ENCODE results near the gene SYTL5. TPM values are rescaled to one million over a fixed set of nuclear protein-coding genes. Genes with fewer than 3 reads are reported as not detected.
A peak's percentile ranks its signal among the peaks of the same experiment; 100 is the strongest.

The SYTL5 gene
- polyA plus RNA-seq, 12 donors: 0.09 to 0.40 (median 0.22) TPM; not detected in 2

DNA sequence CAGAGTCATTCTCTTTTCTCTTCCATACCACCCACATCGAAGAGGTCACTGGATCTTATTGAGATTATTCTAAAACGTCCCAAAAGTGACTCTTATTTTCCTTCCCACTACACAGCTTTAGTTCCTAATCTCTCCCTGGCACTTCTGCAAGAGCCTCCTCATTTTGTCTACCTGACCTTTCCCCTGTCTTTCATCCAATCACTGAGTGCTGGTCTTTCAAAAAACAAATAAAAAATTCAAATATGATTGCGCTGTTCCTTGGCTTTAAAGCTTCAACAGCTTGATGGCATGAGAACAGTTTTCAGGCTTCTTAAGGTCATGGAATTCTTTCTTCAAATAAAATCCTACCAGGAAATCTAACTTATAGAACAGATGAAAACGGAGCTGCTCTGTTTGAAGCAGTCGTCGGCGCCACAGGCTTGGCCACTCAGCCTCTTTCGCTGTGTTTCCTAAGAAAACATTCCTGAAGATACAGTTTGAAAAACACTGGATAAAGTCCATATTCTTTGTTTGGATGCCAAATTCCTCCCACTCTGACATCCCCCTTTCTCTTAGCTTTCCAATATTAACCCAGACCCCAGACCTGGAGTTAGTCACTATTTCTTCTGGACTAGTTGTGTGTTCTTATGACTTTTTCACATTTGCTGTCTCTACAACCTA, 12.5 kb downstream of the SYTL5 start:
- DNase-seq: peak; percentile 16

DNA sequence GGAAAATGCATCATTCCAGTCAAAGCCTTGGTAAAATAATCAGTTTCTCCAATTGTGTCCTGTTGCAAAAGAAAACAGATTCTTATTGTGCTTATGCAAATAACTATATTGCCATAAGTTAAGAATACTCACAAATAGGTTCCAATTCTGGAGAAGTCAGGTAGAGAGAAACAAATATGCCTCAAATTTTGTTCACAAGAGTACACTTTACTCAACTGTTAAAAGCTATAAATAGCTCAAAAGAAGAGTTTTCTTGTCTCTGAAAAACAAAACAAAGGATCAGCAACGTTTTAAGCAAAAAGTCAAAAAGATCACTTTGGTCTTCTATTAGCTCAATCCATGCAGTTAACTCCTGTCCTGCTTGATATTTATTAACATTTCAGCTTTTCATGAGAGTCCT, 21.9 kb downstream of the SYTL5 start:
- no peak for DNase-seq

DNA sequence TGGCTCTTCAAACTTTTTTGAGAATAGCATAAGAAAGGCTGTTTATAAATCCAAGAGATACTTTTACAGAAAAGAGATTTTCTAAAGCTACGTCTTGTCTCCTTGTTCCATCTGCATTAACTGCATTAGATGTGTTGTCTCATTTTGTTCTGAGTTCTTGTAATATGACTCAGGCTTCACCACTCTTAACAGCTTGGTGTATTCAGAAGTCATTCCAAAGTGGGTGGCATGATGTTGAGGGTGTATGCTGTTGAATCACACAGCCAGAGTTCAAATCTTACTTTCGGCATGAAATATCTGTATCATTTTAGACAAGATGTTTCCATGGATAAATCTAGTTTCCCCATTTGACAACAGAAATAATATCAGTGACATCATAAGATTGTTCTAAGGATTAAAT, 30.1 kb downstream of the SYTL5 start:
- no peak for DNase-seq

DNA sequence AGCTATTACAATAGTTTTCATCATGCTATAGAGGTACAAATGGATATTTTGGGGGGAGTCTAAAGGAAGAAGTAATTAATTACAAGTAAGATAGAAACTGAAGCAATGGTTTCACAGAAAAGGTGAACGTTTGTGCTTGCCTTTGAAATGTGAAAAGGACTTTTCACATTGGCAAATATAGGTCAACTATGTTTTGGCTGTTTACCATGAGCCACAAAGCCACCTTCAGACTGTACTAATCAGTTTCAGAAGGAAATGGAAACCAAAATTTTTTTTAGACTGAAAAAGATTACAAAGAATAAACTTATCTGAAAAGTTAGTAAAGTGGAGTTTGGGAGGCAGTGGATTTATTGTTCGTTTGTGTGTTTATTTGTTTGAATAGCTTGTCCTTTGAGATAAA, 32.1 kb downstream of the SYTL5 start:
- DNase-seq: no peak

DNA sequence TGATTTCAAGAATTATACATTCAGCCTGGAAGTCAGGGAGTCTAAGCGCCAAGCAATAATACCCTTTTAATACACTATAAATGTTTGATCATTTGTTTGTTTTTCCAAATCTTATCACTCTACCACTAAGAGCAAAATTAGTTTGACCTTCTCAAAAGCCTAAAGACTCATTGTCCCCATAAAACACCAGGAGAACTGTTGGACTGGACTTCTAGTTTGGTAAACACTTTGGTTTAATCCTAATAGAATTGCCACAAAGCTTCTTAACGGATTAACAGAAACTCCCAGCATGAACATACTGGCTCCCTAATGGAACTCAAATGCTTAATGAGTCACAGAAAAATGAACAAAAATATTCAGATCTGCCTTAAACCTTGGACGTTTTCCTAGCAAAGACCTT, 34.9 kb downstream of the SYTL5 start:
- no peak for DNase-seq

DNA sequence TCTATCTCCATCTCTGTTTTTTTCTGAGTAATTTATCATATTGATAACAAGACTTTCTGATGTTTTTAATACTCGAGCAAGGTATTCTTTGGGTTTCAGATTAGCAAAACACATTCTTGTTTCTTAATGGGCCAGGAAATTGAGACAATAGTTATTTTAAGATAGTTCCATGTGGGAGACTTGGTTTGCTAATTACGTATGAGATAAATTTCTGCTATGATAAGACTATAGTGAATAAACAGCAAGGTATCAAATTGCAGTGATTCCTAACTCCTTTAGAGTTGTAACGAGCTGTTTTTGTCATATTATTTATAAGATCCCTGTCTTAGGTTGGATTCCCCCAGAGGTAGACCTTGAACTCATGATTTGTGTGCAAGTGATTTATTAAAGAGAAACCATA, 38.3 kb downstream of the SYTL5 start:
- DNase-seq: no peak

DNA sequence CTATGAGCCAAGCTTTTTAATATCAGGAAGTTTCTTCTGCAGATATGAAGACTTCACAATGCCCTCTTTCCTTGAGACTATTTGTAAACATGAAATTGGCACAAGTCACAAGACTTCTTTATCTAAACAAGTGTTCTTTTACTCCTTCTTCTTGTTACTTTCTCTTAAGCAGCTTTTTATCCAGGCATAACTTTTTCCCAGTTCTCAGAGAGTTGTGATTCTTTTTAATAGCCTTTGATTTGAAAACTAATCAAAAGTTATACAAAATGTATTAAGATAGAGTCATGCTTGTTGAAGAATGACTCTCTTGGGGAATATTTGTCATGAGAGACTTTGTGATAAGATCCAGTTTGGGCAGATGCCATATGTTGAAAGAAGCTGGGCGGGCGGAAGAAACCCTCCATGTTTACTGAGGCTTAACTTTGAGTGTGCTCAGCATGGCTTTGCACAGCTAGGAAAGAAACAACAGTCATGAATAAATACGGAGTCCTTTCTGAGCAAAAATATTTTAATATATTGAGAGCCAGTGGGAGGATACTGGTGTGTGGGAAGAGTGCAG, 39.3 kb downstream of the SYTL5 start:
- no peak for DNase-seq

DNA sequence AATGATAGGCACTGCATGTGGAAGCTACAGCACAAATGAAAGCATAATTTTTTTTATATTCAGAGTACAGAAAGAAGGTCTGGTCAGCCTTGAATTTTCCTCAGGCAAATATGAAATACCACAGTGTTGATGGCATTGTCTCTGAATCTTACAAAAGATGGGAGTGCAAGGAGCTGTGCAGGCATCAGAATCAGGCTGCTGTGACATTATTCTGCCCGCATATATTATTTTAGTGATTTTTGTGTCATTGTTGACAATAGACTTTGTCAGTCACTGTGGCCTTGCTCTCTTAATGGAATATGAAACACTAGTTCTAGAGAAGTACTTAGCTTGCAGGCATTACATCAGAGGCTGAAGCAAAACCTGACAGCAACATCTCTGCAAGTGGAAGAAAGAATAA, 42.5 kb downstream of the SYTL5 start:
- DNase-seq: no peak

DNA sequence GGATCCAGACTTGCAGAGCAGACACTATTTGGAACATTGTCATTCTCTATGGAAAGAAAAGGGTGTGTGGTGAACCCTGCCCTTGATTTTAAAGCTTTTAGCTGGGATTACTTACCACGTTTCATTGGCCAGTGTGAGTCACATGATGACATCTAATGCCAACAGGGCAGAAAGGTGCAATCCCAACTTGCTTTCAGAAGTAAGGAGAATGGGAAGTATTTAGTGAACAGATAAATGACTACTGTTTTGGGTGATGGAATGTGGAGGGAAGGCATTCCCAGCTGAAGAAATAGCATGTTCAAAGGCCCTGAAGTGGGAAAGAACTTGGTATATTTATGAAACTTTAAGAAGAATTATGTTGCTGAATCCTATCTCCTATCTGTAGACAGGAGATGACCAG, 44.5 kb downstream of the SYTL5 start:
- no peak for DNase-seq

DNA sequence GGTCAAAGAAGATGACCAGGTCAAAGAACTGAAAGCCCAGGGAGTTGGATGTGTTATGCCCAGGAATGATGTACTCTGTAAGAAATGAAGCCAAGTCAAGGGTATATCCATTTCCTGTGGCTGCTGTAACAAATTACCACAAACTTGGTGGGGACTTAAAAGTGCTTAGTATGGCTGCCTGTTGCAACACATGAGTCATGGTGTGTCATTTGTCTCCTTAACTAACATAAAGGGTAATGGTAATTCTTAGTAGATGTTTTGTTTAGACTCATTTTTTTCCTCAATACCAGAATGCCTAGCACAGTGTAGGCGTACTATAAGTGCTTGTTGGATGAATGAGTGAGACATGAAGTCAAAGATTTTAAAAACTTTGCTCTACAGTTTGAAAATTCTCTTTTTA, 45.7 kb downstream of the SYTL5 start:
- DNase-seq: no peak

DNA sequence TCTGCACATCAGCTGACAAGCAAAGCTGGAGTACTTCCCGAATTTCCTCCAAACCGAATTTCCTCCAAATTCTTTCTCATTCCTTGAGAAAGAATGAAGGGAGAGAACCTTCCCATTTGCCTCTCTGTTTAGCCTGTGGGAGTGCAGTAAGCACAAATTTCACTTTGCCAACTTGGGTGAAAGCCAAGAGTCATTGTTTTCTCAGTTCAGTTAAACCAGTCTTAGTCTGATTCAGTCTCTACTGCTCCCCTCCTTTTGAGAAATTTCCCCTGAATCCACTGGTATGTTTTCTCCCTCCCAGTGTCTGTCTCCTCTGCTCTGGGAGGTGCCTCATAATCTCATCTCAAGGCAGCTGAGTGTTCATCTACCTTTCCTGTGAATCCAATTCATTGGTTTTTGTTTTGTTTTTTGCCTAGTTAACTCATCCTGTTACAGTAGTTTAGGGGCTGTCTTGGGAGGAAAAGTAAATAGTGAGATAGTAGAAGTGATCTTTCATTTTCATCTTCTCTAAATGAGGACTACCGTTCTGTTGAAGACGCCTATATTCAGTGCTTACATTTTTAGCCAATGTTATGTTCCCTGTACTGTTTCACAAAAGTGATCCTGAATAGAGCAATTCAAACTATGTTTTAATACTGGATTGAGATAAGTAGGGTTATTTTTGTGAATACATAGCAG, 49.0 kb downstream of the SYTL5 start:
- peak; percentile 3 for DNase-seq

DNA sequence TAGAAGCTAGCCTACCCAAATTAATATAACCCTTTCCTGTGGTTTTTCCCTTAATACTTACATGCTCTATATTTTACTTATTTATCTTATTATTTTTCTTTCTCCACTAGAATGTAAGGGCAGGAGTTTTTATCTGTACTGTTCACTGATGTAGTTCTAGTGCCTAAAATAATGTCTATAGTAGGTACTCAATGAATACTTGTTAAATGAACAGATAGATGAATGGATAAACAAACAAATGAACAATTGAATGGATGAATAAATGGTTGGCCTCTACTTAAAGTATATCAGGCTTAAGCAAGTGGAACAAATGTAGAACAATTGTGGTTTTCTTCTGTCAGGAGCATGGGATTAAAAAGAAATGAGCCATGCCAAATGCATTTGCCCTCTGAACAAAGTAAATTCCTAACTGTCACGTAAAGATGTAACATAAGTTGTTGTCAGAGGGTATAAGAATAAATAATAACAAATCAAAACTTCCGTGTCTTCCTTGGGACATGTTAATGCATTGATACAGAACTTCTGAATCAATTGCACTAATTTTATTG, 54.1 kb downstream of the SYTL5 start:
- DNase-seq: no peak

DNA sequence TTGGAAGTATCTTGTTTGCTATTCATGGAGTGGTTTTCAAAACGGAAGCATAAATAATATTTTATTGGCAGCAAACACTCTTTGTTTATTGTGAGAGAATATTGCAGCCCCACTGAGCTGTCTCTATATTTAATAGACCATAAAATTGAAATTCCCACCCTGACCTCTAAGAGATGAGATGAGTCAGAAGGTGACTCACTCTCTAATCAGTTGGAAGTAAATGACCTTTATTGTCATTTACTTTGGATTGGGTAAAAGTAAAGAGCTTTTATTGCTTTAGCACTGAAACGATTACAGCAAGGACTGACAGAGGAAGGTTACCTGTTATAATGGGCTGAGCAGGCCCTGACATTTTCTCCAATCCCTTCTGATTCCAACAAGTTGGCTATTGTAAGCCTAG, 55.0 kb downstream of the SYTL5 start:
- no peak for DNase-seq

DNA sequence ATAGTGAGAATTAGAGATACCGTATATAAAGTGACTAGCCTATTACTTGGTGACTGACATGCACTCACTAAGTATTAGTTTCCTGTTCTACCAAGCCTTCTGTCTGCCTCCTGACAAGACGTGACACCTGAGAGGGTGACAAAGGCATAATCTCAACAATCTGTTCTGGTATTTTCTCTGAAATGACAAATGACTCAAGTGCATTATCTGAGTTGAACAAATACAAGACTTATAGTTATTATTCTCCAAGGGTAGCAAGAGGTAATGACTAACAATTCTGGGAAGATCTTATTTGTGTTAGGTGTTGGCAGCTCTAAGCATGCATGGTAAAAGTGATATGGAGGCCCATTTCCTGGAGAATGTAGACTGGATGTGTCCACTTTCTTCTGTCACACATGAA, 60.6 kb downstream of the SYTL5 start:
- DNase-seq: no peak

DNA sequence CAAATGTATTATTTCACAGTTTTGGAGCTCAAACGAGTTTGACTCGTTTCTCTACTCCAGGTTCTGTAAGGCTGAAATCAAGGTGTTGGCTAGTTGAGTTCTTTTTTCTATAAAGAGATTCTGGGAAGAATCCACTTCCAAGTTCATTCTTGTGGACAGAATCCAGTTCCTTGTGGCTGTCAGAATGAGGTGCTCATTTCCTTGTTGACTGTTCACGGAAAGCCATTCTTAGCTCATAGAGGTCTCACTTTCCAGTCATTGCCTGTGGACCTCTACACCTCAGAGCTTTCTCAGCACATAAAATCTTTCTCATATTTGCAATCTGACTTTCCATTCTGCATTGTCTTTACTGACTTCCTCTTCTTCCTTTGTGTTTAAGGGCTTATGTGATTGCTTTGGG, 62.9 kb downstream of the SYTL5 start:
- no peak for DNase-seq

DNA sequence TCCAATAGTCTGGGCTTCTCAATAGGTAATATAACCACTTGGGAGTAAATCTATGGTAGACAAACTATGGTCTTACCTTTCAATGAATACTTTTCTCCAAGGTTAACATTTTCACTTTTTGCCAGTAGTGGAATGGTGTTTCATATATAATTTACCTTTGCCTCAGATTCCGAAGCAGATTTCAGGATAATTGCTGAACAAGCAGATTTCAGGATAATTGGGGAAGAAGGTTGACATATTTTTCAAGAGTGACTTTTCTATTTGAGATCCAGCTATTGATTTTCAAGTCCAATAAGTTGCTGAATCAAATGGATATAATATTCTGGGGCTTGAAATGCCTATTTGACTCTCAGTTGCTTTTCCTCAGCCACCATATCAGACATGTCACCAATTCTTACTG, 63.6 kb downstream of the SYTL5 start:
- DNase-seq: no peak

DNA sequence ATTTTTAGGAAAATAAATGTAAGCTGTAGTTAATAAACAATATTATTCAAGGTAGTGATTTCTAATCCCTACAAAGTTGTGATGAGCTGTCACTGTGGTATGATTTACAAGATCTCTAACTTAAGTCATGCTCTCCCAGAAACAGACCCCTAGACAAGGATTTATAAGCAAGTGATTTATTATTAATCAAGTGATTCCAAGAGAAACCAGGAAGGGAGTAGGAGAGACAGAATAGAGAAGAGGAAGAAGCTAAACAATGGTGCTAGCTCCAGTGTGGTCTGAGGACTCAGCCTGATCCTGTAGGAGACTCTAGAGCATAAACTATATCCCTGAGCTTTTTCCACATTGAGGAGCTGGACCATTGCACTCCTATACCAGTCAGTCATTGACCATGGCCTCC, 73.1 kb downstream of the SYTL5 start:
- DNase-seq: no peak

DNA sequence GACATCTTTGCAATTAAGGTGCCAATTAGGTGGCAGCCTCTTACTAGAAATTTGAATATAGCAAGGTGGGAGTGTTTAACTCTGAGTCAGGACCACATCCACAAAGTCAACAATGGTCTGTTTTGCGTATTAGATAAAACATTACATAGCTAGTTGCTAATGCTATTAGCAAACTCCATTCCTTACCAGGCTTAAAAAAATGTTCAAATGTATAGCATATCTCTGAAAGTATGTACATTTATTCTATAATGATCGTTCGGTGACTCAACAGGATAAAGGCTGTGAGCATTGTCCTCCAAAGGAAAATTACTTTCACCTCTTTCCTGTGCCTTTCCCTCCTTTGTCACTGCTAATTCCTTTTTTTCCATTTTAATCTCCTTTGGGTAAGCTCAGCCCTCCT, 74.5 kb downstream of the SYTL5 start:
- no peak for DNase-seq

DNA sequence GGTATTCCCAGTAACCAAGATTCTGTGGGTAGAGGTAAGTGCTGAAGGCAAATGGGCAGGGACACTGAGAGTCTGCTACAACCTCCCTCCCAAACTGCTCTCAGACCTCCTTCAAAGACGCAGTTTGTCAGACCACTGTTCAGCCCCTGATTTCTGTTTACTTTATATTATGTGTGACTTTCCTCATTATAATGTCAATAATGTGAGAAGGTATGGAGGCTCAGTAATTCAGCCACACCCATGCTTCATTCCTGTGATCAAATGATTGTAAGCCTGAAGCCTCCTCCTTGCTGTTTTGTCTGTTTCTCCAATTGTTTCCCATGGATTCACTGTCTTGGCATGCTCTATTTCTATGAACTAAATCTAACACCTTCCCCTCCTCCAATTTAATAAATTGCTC, 75.6 kb downstream of the SYTL5 start:
- DNase-seq: no peak

DNA sequence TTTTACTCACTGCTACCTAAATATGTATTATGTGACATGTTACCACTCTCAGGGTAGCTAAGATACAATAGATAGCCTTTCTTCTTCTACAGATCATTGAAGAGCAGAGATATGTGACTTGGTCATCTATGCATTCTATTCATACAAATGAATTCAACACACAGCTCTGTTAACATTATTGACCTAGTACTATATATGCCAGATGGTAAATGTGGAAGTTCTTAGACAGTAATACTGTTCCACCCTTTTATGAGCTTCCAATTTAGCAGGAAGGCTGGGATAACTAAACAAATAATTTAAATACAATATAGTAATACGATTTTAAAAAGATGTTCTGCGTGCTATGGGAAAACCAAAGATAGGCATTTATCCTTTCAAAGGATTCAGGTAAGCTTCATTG, 76.0 kb downstream of the SYTL5 start:
- DNase-seq: no peak

DNA sequence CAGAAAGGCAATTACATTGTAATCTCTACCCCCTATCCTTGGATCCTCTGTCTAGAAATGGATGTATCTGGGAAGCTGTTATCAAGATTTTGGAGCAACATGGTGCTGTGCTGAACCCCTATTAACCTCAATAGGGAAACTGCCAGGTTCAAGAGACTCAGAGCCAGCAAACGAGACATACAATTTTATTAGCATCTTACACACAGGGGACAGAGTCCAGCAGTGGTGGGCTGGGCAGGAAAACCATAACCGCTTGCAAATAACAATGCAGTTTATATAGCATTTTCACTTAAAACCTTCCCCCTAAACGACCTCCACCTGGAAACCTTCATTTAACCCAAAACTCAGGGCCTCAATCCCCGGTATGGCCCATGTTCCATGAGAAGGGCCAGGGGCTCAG, 79.5 kb downstream of the SYTL5 start:
- no peak for DNase-seq

DNA sequence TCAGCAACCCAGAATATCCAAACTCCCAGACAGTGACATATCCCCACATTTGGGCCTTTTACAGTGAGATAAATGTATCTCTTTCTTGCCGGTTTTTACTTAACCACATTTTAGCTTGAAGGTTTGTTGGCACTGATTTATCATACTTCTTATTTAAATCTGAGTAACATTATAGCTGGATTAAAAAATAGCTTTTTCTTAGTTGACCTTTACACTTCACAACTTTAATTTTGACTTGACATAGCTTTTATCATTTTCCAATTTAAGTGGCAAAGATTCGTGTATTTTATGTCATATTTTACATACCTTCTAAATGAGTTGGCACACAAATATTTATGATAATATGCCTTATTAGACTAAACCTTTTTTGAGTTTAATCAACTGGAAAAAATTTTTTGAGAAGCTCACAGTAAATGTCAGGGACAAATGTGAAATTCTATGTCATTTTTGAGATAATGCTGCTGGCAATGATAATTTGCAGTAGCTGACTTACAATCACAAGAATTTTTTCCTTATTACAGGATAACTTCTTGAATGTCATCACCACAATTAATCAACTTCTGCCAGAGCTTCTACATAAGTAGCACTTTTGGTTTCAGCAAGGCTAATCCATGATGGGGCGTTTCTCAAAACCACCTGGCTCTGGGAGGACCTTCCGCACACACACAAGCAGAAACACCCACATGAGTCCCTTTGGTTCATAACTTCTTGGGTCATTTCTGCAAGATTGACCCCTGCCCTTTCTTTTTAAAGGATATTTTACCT, 80.3 kb downstream of the SYTL5 start:
- DNase-seq: no peak

DNA sequence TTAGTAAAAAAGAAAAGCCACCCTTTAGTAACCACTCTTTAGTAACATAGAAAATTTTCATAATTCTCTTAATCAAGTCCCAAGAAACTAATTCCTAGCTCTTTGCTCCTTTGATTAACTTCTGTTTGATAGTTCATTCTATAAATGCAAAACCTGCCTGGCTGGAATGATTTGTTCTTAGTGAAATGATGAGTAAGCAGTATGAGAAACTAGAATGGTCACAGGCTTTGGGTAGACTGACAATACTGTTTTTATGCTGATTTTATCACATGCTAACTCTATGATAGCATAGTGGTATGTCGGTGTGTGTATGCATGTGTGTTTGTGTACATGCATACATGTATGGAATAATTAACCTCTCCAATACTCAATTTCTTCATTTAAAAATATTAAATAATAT, 81.2 kb downstream of the SYTL5 start:
- DNase-seq: no peak
